GM23248 (cell line): Measurements from ENCODE around the gene NAT16.

Experiments
- EZH2 ChIP-seq: fragments of 200-600 bp; sonication (generic); IDR thresholded peaks from 2 replicates; pipeline ENCODE4 v1.6.1; 2018; ENCODE audit warnings: antibody characterized with exemption, mild to moderate bottlenecking; ENCODE audit not compliant: insufficient read depth, poor library complexity, severe bottlenecking
- EZH2phosphoT487 ChIP-seq: fragments of 200-600 bp; sonication (generic); IDR thresholded peaks from 2 replicates; pipeline ENCODE4 v1.6.1; 2018; ENCODE audit warnings: antibody characterized with exemption, moderate library complexity, mild to moderate bottlenecking, low read depth; ENCODE audit not compliant: insufficient read depth

- no peak for TF ChIP-seq EZH2
- TF ChIP-seq EZH2phosphoT487, result no peak
Observed at GRCh38 chr7:101216860-101217387, 36.8 kb upstream of the NAT16 start.
